ENCODE data around the gene AFF3.

DNA sequence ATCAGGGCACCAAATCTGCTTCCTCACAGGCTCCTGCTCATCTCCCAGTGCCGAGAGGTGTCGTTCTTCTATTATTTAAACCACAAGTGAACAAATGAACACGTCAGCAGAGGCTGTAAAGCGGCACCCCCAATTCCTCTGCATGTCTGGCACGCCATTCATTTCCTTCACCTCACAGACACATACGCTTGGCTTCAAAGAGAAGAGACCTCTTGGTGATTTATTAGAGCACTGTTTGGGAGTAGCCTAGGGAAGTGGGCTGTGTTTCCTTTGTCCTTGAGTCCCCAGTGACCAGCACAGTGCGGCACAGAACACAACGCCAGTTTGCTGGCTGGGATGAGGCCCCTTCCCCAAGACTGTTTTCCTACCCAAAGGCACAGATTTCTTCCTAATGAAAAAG lies 468.3 kb downstream of the AFF3 start:
- TF ChIP-seq, protein P1, sequence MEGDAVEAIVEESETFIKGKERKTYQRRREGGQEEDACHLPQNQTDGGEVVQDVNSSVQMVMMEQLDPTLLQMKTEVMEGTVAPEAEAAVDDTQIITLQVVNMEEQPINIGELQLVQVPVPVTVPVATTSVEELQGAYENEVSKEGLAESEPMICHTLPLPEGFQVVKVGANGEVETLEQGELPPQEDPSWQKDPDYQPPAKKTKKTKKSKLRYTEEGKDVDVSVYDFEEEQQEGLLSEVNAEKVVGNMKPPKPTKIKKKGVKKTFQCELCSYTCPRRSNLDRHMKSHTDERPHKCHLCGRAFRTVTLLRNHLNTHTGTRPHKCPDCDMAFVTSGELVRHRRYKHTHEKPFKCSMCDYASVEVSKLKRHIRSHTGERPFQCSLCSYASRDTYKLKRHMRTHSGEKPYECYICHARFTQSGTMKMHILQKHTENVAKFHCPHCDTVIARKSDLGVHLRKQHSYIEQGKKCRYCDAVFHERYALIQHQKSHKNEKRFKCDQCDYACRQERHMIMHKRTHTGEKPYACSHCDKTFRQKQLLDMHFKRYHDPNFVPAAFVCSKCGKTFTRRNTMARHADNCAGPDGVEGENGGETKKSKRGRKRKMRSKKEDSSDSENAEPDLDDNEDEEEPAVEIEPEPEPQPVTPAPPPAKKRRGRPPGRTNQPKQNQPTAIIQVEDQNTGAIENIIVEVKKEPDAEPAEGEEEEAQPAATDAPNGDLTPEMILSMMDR (conservative IDR thresholded peaks at IDR 0.05; ENCODE audit: low read depth, low read length) = no peak
- no peak for TF ChIP-seq EZH2 (IDR thresholded peaks at IDR 0.05; ENCODE audit: borderline replicate concordance, low read depth, low read length, poor library complexity, severe bottlenecking)

Measured in A673 (cell line).